Measurements from ENCODE around the gene S100Z. TPM values are rescaled to one million over a fixed set of nuclear protein-coding genes. Genes with fewer than 3 reads are reported as not detected.
A peak's percentile ranks its signal among the peaks of the same experiment; 100 is the strongest.

Gene S100Z
- total and polyA plus RNA-seq, 9 donors, result 0.08 to 1.2 (median 0.22) TPM; not detected in 5

- WGBS, 3 donors, result 82 to 87% (median 85%) methylated on average over 2 of the region's 2 CpGs
- no peak for TF ChIP-seq POLR2A (IDR thresholded peaks at IDR 0.05)
- no peak for TF ChIP-seq CTCF (IDR thresholded peaks at IDR 0.05)
- no peak for TF ChIP-seq EP300 (IDR thresholded peaks at IDR 0.05)
- H3K36me3 ChIP-seq, result no peaks in the 10 kb centered on the region
- no peaks in the 10 kb centered on the region for H3K9me3 ChIP-seq
- H3K27me3 ChIP-seq, result no peaks in the 10 kb centered on the region
- H3K4me3 ChIP-seq, result no peak overlapping the region
- no peaks in the 10 kb centered on the region for H3K4me1 ChIP-seq (ENCODE audit: insufficient read depth)
- DNase-seq, result no peak
- no peak overlapping the region for H3K27ac ChIP-seq
- intact Hi-C loops (cut with DNase I), result no loop called here
Measured at GRCh38 chr5:76866503-76866902, 16.7 kb downstream of the S100Z start.

GRCh38 chr5:76867038-76867437, 17.2 kb downstream of the S100Z start:
- Histone ChIP-seq H3K4me1 (ENCODE audit: insufficient read depth) (no peaks in the 10 kb centered on the region), H3K27ac (no peak overlapping the region), H3K27me3 (no peaks in the 10 kb centered on the region), H3K36me3 (no peaks in the 10 kb centered on the region), H3K4me3 (no peak overlapping the region), H3K9me3 (no peaks in the 10 kb centered on the region)
- WGBS, 3 donors, result 70 to 79% (median 77%) methylated on average over 4 of the region's 4 CpGs
- DNase-seq, result no peak
- no peak for TF ChIP-seq EP300 (IDR thresholded peaks at IDR 0.05)
- no peak for TF ChIP-seq CTCF (IDR thresholded peaks at IDR 0.05)
- no peak for TF ChIP-seq POLR2A (IDR thresholded peaks at IDR 0.05)
- intact Hi-C loops (cut with DNase I), result no loop called here

- peak in 2 of 5 donors; percentile 16 to 38 for DNase-seq
- no peak for TF ChIP-seq EP300 (IDR thresholded peaks at IDR 0.05)
- TF ChIP-seq POLR2A (IDR thresholded peaks at IDR 0.05), result no peak
- TF ChIP-seq CTCF (IDR thresholded peaks at IDR 0.05), result no peak
Measured at GRCh38 chr5:76867827-76868693, 18.2 kb downstream of the S100Z start.

GRCh38 chr5:76870046-76870445, 20.2 kb downstream of the S100Z start:
- H3K27ac ChIP-seq, result no peak overlapping the region
- 65 to 77% (median 67%) methylated on average over 6 of the region's 6 CpGs for WGBS, 3 donors
- H3K4me1 ChIP-seq (ENCODE audit: insufficient read depth), result no peaks in the 10 kb centered on the region

More at GRCh38 chr5:76867827-76868693, 18.2 kb downstream of the S100Z start:
- Histone ChIP-seq H3K27ac (no peak overlapping the region), H3K27me3 (no peaks in the 10 kb centered on the region), H3K36me3 (no peaks in the 10 kb centered on the region), H3K4me1 (ENCODE audit: insufficient read depth) (no peaks in the 10 kb centered on the region), H3K9me3 (no peaks in the 10 kb centered on the region), H3K4me3 (no peak overlapping the region)
- 63 to 70% (median 65%) methylated on average over 8 of the region's 8 CpGs for WGBS, 3 donors
- intact Hi-C loops (cut with DNase I), result no loop called here

More at GRCh38 chr5:76870046-76870445, 20.2 kb downstream of the S100Z start:
- DNase-seq, result no peak
- TF ChIP-seq CTCF (IDR thresholded peaks at IDR 0.05) (no peak), POLR2A (IDR thresholded peaks at IDR 0.05) (no peak), EP300 (IDR thresholded peaks at IDR 0.05) (no peak)
- no peaks in the 10 kb centered on the region for H3K36me3 ChIP-seq
- intact Hi-C loops (cut with DNase I), result no loop called here
- no peaks in the 10 kb centered on the region for H3K9me3 ChIP-seq
- no peak overlapping the region for H3K4me3 ChIP-seq
- no peaks in the 10 kb centered on the region for H3K27me3 ChIP-seq
